Mucosa of rectum (tissue), 2 donors: ENCODE measurements around the gene RTKN2.

Experiments used
- H3K27ac ChIP-seq, 2 donors: one replicate each; pipeline ENCODE4 v1.7.0; 2013; ENCODE audit warnings: inconsistent platforms in 2 of 2, low read depth in 2 of 2, low read length in 2 of 2
- H3K27me3 ChIP-seq, 2 donors: one replicate each; pipeline ENCODE4 v1.7.0; 2013; ENCODE audit warnings: low read length in 2 of 2; ENCODE audit not compliant: control insufficient read depth in 2 of 2, insufficient read depth in 2 of 2
- H3K36me3 ChIP-seq, 2 donors: one replicate each; pipeline ENCODE4 v1.7.0; 2013; ENCODE audit warnings: low read length in 2 of 2; ENCODE audit not compliant: control insufficient read depth in 2 of 2, insufficient read depth in 2 of 2
- H3K4me1 ChIP-seq, 2 donors: one replicate each; pipeline ENCODE4 v1.7.0; 2013; ENCODE audit warnings: low read length in 2 of 2, mild to moderate bottlenecking in 1 of 2; ENCODE audit not compliant: control insufficient read depth in 2 of 2, insufficient read depth in 2 of 2
- H3K4me3 ChIP-seq, 2 donors: one replicate each; pipeline ENCODE4 v1.7.0; 2013; ENCODE audit warnings: low read length in 2 of 2
- H3K9ac ChIP-seq, 2 donors: one replicate each; pipeline ENCODE4 v1.7.0; 2013; ENCODE audit warnings: low read length in 2 of 2, low read depth in 1 of 2, mild to moderate bottlenecking in 1 of 2
- H3K9me3 ChIP-seq, 2 donors: one replicate each; pipeline ENCODE4 v1.7.0; 2013; ENCODE audit warnings: low read length in 2 of 2; ENCODE audit not compliant: control insufficient read depth in 2 of 2
- donor health status: healthy.
- donor health status: Normal muscosa, but diverticular disease.

RTKN2 gene

DNA sequence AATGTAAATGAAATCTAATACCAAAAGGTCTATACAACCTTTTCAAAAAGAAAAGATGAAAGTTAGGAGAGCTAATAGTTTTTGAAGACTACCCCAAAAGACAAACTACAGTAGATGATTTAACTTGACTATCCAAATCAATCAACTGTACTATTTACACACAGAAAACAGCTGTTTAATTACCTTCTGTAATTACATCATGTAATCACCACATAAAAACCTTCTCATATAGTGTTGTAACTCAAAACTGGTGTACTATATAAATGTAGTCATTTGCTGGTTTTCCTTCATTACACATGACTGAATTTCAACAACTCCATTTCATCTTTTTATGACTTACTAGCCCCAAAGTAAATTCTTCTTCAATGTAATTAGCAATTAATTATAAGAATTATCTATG is 4.5 kb downstream of the RTKN2 start:
- peaks cover 3 to 4% of the 10 kb centered on the region in 2 donors for H3K4me1 ChIP-seq
- no peak overlapping the region for H3K27ac ChIP-seq
- H3K36me3 ChIP-seq, result no peaks in the 10 kb centered on the region
- peaks cover 0 to 3% of the 10 kb centered on the region in 2 donors for H3K27me3 ChIP-seq
- H3K9me3 ChIP-seq, result no peaks in the 10 kb centered on the region
- no peak overlapping the region for H3K4me3 ChIP-seq
- H3K9ac ChIP-seq, result no peak overlapping the region

DNA sequence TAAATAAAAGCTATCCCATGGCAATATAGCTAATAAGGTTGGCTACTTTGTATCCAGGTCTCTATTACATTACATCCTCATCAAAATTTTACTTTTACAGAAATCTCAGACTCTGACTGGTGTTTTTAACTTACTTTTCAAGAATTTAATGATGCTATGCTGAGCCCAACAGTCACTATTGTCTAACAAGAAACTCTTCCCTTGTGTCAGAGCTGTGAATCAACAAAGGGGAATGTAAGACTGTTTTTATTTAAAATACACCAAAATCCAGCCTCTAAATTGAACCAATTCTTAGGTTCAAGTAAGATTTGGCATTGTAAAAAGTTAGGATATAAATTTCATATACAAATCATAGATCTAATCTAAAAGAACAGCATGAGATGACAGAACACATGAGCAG is 7.0 kb downstream of the RTKN2 start:
- Histone ChIP-seq H3K27ac (no peak overlapping the region), H3K9me3 (no peaks in the 10 kb centered on the region), H3K4me1 (peaks cover 0 to 3% of the 10 kb centered on the region in 2 donors), H3K4me3 (no peak overlapping the region), H3K36me3 (no peaks in the 10 kb centered on the region), H3K27me3 (no peaks in the 10 kb centered on the region), H3K9ac (no peak overlapping the region)

DNA sequence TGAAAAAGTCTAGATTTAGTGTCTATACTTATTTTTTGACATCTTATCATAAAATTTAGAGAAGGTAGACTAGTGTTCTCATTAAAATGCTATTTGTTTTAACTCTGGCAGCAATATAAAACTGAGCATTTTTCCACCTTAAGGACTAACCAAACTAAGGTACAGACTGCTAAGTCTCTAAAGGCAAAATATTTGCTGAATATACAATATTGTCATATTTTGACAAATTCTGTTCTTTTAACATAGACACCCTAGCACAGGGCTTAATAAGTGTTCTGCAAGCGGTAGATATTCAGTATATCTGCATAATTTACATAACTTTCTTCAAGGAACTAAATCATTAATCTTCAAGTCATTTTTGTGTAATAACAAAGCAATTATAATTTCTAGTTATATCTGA is 8.6 kb downstream of the RTKN2 start:
- no peak overlapping the region for H3K27ac ChIP-seq

DNA sequence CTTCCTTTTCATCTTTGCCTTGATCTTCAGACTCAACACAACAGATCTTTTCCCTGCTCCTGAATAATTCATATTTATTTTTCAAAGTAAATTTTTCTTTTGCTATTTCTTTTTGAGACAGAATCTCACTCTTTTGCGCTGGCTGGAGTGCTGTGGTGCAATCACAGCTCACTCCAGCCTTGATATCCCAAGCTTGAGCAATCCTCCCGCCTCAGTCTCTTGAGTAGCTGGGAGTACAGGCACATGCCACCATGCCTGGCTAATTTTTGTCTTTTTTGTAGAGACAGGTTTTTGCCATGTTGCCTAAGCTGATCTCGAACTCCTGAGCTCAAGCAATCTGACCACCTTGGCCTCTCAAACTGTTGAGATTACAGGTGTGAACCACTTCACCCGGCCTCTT is 9.2 kb downstream of the RTKN2 start:
- Histone ChIP-seq H3K27ac (no peak overlapping the region), H3K4me3 (no peak overlapping the region), H3K4me1 (peaks cover 0 to 2% of the 10 kb centered on the region in 2 donors), H3K27me3 (no peaks in the 10 kb centered on the region), H3K9ac (no peak overlapping the region), H3K36me3 (no peaks in the 10 kb centered on the region), H3K9me3 (no peaks in the 10 kb centered on the region)

More for the DNA sequence above, 8.6 kb downstream of the RTKN2 start:
- no peaks in the 10 kb centered on the region for H3K36me3 ChIP-seq
- peaks cover 0 to 3% of the 10 kb centered on the region in 2 donors for H3K4me1 ChIP-seq
- no peaks in the 10 kb centered on the region for H3K27me3 ChIP-seq
- no peak overlapping the region for H3K9ac ChIP-seq
- H3K4me3 ChIP-seq, result no peak overlapping the region
- no peaks in the 10 kb centered on the region for H3K9me3 ChIP-seq

DNA sequence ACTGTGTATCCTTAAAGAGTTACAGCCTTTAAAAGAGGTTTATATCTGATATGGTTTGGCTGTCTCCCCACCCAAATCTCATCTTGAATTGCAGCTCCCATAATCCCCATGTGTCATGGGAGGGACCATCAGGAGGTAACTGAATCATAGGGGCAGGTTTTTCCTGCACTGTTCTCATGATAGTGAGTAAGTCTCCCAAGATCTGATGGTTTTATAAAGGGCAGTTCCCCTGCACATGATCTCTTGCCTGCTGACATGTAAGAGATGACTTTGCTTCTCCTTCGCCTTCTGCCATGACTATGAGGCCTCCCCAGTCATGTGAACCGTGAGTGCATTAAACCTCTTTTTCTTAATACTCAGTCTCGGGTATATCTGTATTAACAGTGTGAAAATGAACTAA is 9.7 kb downstream of the RTKN2 start:
- H3K4me3 ChIP-seq, result no peak overlapping the region

DNA sequence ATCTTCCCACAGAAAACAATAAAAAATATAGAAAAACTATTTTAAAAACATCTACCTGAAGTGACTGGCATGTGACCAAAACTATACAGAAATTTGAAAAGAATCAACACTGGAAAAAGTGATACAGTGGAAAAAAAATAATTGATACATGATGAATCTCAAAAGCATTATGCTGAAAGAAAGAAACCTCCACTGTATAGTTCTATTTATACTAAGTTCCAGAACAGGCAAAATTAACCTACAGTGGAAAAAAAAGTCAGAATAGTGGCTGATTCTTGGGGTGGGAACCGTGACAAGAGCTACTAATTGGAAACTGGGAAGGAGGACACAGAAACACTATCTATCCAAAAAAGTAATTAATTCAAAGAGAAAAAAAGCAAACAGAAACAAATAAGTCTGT is 14.9 kb downstream of the RTKN2 start:
- Histone ChIP-seq H3K27me3 (no peaks in the 10 kb centered on the region), H3K9me3 (no peaks in the 10 kb centered on the region), H3K4me3 (no peak overlapping the region), H3K27ac (no peak overlapping the region), H3K9ac (no peak overlapping the region), H3K4me1 (no peaks in the 10 kb centered on the region), H3K36me3 (no peaks in the 10 kb centered on the region)

More for the DNA sequence above, 9.7 kb downstream of the RTKN2 start:
- no peaks in the 10 kb centered on the region for H3K27me3 ChIP-seq
- no peaks in the 10 kb centered on the region for H3K36me3 ChIP-seq
- no peak overlapping the region for H3K9ac ChIP-seq
- H3K27ac ChIP-seq, result no peak overlapping the region
- no peaks in the 10 kb centered on the region for H3K4me1 ChIP-seq
- H3K9me3 ChIP-seq, result no peaks in the 10 kb centered on the region

DNA sequence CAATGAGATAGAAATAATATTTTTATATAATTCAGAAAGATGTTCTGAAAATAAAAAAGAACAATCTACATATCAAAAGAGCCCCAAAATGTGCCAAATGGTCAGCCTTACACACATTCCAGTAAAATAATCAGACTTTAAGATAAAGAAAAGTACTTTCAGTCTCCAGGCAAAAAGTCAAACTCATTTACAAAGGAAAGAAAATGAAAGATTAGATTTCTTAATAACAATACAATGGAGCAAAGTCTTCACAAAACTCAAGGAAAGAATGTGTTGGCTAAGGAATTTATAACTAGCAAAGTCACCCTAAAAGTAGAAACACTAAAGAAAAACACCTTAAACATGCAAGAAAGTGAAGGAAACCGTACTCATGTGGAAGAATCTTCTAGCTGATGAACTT is 16.6 kb downstream of the RTKN2 start:
- no peak overlapping the region for H3K9ac ChIP-seq
- H3K27ac ChIP-seq, result no peak overlapping the region
- H3K9me3 ChIP-seq, result no peaks in the 10 kb centered on the region
- H3K27me3 ChIP-seq, result no peaks in the 10 kb centered on the region
- no peaks in the 10 kb centered on the region for H3K4me1 ChIP-seq
- no peak overlapping the region for H3K4me3 ChIP-seq
- no peaks in the 10 kb centered on the region for H3K36me3 ChIP-seq

DNA sequence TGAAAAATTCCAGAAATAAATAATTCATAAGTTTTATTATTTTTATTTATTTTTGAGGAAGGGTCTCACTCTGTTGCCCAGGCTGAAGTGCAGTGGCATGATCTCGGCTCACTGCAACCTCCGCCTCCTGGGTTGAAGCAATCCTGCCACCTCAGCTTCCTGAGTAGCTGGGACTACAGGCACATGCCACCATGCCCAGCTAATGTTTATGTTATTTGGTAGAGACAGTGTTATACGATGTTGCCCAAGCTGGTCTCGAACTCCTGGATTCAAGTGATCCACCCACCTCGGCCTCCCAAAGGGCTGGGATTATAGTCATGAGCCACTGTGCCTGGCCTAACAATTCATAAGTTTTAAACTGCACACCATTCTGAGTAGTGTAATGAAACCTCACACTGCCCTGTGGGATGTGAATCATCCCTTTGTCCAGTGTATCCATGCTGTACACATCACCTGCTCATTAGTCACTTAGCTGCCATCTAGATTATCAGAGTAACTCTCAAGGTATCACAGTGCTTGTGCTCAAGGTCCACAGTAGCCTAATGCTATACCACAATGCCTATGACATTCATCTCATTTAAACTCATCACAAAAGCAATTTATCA is 17.9 kb downstream of the RTKN2 start:
- Histone ChIP-seq H3K36me3 (no peaks in the 10 kb centered on the region), H3K4me3 (no peak overlapping the region), H3K4me1 (no peaks in the 10 kb centered on the region), H3K27me3 (no peaks in the 10 kb centered on the region), H3K9ac (no peak overlapping the region), H3K9me3 (no peaks in the 10 kb centered on the region), H3K27ac (no peak overlapping the region)

DNA sequence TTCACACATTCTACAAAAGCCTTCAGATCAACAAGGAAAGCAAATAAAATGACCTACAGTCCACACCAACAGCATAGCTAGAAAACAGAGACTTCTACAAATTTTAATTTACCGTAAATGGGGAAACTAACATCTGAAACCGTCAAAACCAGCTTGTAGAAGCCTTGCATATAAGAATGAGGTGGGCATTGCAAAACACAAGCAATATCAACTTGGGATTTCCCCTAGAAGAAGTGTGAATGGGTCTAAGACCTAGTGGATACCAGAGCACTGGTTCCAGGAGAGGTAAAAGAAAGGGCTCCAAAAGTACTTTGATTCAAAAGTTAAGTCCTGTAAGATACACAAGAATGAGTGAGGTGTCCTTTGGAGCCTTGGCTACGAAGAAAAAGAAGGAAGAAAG is 18.7 kb downstream of the RTKN2 start:
- Histone ChIP-seq H3K27me3 (no peaks in the 10 kb centered on the region), H3K27ac (no peak overlapping the region), H3K4me3 (no peak overlapping the region), H3K36me3 (no peaks in the 10 kb centered on the region), H3K9me3 (no peaks in the 10 kb centered on the region), H3K4me1 (peaks cover 0 to under 1% of the 10 kb centered on the region in 2 donors), H3K9ac (no peak overlapping the region)

DNA sequence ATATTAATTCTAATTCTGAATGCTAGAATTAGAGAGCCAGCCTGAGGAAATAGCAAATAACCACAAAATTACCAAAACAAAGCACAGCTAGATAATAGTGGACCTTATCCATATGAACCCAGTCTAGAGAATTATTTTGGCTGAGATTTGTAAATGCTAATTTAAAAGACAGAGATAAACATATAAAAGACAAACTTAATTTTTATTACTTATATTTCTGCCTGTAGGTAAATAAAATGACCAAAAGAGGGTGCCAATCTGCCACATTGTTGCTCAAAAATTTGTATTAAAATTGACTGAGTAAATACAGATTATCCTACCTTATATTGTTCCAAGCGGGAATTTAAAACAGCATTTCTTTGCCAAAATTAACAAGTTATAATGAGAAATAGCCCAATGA is 20.2 kb downstream of the RTKN2 start:
- no peak overlapping the region for H3K4me3 ChIP-seq
- H3K27me3 ChIP-seq, result no peaks in the 10 kb centered on the region
- H3K4me1 ChIP-seq, result peaks cover 0 to 3% of the 10 kb centered on the region in 2 donors
- no peak overlapping the region for H3K9ac ChIP-seq
- H3K9me3 ChIP-seq, result no peaks in the 10 kb centered on the region
- no peak overlapping the region for H3K27ac ChIP-seq
- no peaks in the 10 kb centered on the region for H3K36me3 ChIP-seq
